ENCODE data around the gene SERP1. TPM values are rescaled to one million over a fixed set of nuclear protein-coding genes. Genes with fewer than 3 reads are reported as not detected.

Gene SERP1
- total and polyA plus RNA-seq, 2 donors (not counting 3 experiments of a cell fraction or from before 2014, with no cell fraction given) = 81.7 to 103 TPM

GRCh38 chr3:150544726-150545125 lies 1.6 kb downstream of the SERP1 start:
- POLR2A ChIA-PET = no interaction called here

More at GRCh38 chr3:150544726-150545125, 1.6 kb downstream of the SERP1 start:
- Histone ChIP-seq H3K9me1 (replicated peaks; ENCODE audit: control insufficient read depth, extremely low read depth, insufficient read depth, low read length) (no peaks in the 10 kb centered on the region), H3K4me3 (replicated peaks in 1 of 3; ENCODE audit: insufficient read depth in 1 of 3, low read depth in 1 of 3, low read length in 3 of 3) (peak overlapping the region; percentile 80 to 98 (median 93)), H3K4me2 (ENCODE audit: insufficient read depth, low read length) (peak overlapping the region; percentile 97), H3K79me2 (ENCODE audit: control insufficient read depth, insufficient read depth, low read length) (peaks cover 64% of the 10 kb centered on the region), H3K27ac (ENCODE audit: insufficient read depth, low read depth, low read length) (peak overlapping the region; percentile 97), H4K20me1 (replicated peaks; ENCODE audit: control insufficient read depth, extremely low read depth, insufficient read depth, low read length) (no peaks in the 10 kb centered on the region), H2AFZ (ENCODE audit: low read depth, low read length) (no peak overlapping the region), H3K9ac (replicated peaks; ENCODE audit: extremely low read depth, insufficient read depth, low read length) (peak overlapping the region; percentile 98), H3K36me3 (ENCODE audit: control insufficient read depth in 2 of 2, extremely low read depth in 1 of 2, insufficient read depth in 2 of 2, low read length in 2 of 2) (peaks cover 0 to 16% of the 10 kb centered on the region in 2 experiments), H3K9me3 (replicated peaks; ENCODE audit: control insufficient read depth, insufficient read depth, low read length) (no peaks in the 10 kb centered on the region), H3K4me1 (ENCODE audit: control insufficient read depth, extremely low read depth, insufficient read depth, low read length) (peaks cover 25% of the 10 kb centered on the region), H3K27me3 (ENCODE audit: control insufficient read depth in 2 of 2, insufficient read depth in 2 of 2, low read length in 2 of 2) (no peaks in the 10 kb centered on the region)
- intact Hi-C loops (cut with micrococcal nuclease) (loop anchor here (10.0 kb wide), 1 partner anchor 160 kb away; the partner anchor contains the start of gene ERICH6), dilution Hi-C loops (cut with MboI; ENCODE audit: extremely low pct_ligation_motif_present, low sequenced_read_pairs) (no loop called here)
- FAIRE-seq (no peak), DNase-seq (ENCODE audit: low read depth, low spot score) (peak; percentile 33)
- no TSS peak for BruUV-seq (replicated peaks)
- TF ChIP-seq FOS (IDR thresholded peaks at IDR 0.05; ENCODE audit: borderline replicate concordance, insufficient read depth, low read length) (no peak), POLR2AphosphoS5 (IDR thresholded peaks at IDR 0.05; ENCODE audit: insufficient read depth, low read depth, low read length) (no peak), JUN (IDR thresholded peaks at IDR 0.05; ENCODE audit: borderline replicate concordance, insufficient read depth, insufficient read length, low read depth) (no peak), EZH2 (IDR thresholded peaks at IDR 0.05; ENCODE audit: borderline replicate concordance, low read depth, low read length, severe bottlenecking) (no peak), POLR2A (IDR thresholded peaks at IDR 0.05; ENCODE audit: low read depth, low read length) (no peak), CTCF (IDR thresholded peaks at IDR 0.05; ENCODE audit: extremely low read depth in 1 of 2, insufficient read depth in 1 of 2, low read depth in 1 of 2, low read length in 2 of 2) (no peak), MYC (IDR thresholded peaks at IDR 0.05; ENCODE audit: low read depth, low read length) (no peak), GATA2 (IDR thresholded peaks at IDR 0.05; ENCODE audit: insufficient read depth, insufficient read length, low read depth, low read length) (no peak), MAX (IDR thresholded peaks at IDR 0.05; ENCODE audit: insufficient read depth, insufficient read length) (no peak)
- CTCF ChIA-PET = interaction anchor here (1.1 to 2.6 kb wide), 5 partner anchors 31 to 577 kb away, joined by 3 to 10 read pairs (median 6); partner anchors contain the start of gene TSC22D2
